KMS-11 (cell line): Measurements from ENCODE around the gene DSCAM.

Source experiments
- H2AFZ ChIP-seq: fragments of 200-600 bp; sonication (generic); 2 replicates; pipeline ENCODE4 v1.6.1; 2016; ENCODE audit warnings: antibody characterized with exemption, mixed run types, low read depth
- H3K27ac ChIP-seq: fragments of 200-600 bp; sonication (generic); 2 replicates; pipeline ENCODE4 v1.6.1; 2016; ENCODE audit warnings: mild to moderate bottlenecking, mixed run types
- H3K27me3 ChIP-seq: fragments of 200-600 bp; sonication (generic); 2 replicates; pipeline ENCODE4 v1.6.1; 2017; ENCODE audit warnings: mild to moderate bottlenecking, low read depth, mixed run types, moderate library complexity; ENCODE audit not compliant: insufficient read depth
- H3K36me3 ChIP-seq: fragments of 200-600 bp; sonication (generic); 2 replicates; pipeline ENCODE4 v1.6.1; 2017; ENCODE audit warnings: mild to moderate bottlenecking, mixed run types; ENCODE audit not compliant: insufficient read depth
- H3K4me1 ChIP-seq: fragments of 200-600 bp; sonication (generic); 2 replicates; pipeline ENCODE4 v1.6.1; 2016; ENCODE audit warnings: mild to moderate bottlenecking, low read depth, mixed run types; ENCODE audit not compliant: poor library complexity, severe bottlenecking
- H3K4me2 ChIP-seq: fragments of 200-600 bp; sonication (generic); 2 replicates; pipeline ENCODE4 v1.7.0; 2016; ENCODE audit warnings: mild to moderate bottlenecking, mixed run types
- H3K4me3 ChIP-seq: fragments of 200-600 bp; sonication (generic); IDR thresholded peaks from 2 replicates; pipeline ENCODE4 v1.6.1; 2017; ENCODE audit warnings: low read depth, low read length, mixed read lengths; ENCODE audit not compliant: insufficient read depth
- H3K79me2 ChIP-seq: fragments of 200-600 bp; sonication (generic); 2 replicates; pipeline ENCODE4 v1.6.1; 2016; ENCODE audit warnings: low read depth, mixed run types; ENCODE audit not compliant: insufficient read depth
- H3K9ac ChIP-seq: fragments of 200-600 bp; sonication (generic); 2 replicates; pipeline ENCODE4 v1.6.1; 2016; ENCODE audit warnings: mild to moderate bottlenecking, mixed run types
- H4K20me1 ChIP-seq: fragments of 200-600 bp; sonication (generic); 2 replicates; pipeline ENCODE4 v1.6.1; 2016; ENCODE audit warnings: mild to moderate bottlenecking, mixed run types; ENCODE audit not compliant: insufficient read depth
- TF ChIP-seq, protein P1 (sequence below): fragments of 200-600 bp; sonication (generic); conservative IDR thresholded peaks from 2 replicates; pipeline ENCODE4 v1.6.1; 2017; ENCODE audit warnings: low read depth, mild to moderate bottlenecking, antibody characterized with exemption, low read length, moderate library complexity, mixed read lengths

DSCAM gene

DNA sequence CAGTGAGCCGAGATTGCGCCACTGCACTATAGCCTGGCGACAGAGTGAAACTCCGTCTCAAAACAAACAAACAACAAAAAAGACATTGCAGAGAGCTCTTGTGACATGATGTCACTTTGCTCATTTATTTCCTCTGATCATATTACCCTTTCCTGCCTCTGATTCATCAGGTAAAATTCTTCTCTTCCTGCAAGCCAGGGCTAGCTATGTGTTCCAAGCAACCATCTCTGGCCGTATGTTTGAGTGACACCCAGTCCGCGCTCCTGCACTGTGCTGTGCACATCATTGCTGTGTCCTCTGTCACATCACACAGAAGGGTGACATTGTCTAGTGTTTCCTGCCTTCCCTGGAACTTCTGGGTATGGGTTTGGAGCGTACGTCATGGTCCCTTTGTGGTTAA lies 728.4 kb downstream of the DSCAM start:
- Histone ChIP-seq H4K20me1 (no peaks in the 10 kb centered on the region), H3K4me1 (no peaks in the 10 kb centered on the region), H2AFZ (no peak overlapping the region), H3K79me2 (no peaks in the 10 kb centered on the region), H3K36me3 (no peaks in the 10 kb centered on the region), H3K4me2 (no peak overlapping the region), H3K27ac (no peak overlapping the region), H3K27me3 (no peaks in the 10 kb centered on the region), H3K9ac (no peak overlapping the region), H3K4me3 (no peak overlapping the region)
- TF ChIP-seq, protein P1, sequence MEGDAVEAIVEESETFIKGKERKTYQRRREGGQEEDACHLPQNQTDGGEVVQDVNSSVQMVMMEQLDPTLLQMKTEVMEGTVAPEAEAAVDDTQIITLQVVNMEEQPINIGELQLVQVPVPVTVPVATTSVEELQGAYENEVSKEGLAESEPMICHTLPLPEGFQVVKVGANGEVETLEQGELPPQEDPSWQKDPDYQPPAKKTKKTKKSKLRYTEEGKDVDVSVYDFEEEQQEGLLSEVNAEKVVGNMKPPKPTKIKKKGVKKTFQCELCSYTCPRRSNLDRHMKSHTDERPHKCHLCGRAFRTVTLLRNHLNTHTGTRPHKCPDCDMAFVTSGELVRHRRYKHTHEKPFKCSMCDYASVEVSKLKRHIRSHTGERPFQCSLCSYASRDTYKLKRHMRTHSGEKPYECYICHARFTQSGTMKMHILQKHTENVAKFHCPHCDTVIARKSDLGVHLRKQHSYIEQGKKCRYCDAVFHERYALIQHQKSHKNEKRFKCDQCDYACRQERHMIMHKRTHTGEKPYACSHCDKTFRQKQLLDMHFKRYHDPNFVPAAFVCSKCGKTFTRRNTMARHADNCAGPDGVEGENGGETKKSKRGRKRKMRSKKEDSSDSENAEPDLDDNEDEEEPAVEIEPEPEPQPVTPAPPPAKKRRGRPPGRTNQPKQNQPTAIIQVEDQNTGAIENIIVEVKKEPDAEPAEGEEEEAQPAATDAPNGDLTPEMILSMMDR = no peak

DNA sequence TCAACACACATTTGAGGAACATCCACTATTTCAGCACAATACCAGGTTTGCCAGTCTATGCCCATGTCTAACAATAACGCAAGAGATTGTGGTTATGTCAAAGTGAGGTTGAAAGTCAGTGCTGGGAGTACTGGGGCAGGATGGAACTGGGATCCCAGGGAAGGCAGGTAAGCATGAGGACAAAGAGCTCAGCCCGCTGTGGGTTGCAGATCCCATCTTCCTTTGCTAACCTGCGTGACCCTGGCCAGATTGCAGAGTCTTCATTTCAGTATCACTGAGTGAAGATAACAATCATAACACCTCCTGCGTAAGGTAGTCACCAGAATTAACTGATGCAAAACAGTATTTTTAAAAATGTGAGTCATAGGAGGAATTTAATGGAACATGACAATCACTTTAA lies 729.7 kb downstream of the DSCAM start:
- H3K27ac ChIP-seq = no peak overlapping the region
- no peaks in the 10 kb centered on the region for H4K20me1 ChIP-seq
- H3K27me3 ChIP-seq = no peaks in the 10 kb centered on the region
- no peaks in the 10 kb centered on the region for H3K79me2 ChIP-seq
- TF ChIP-seq, protein P1 = no peak
- H3K9ac ChIP-seq = no peak overlapping the region
- no peaks in the 10 kb centered on the region for H3K4me1 ChIP-seq
- H2AFZ ChIP-seq = no peak overlapping the region
- H3K36me3 ChIP-seq = no peaks in the 10 kb centered on the region
- H3K4me3 ChIP-seq = no peak overlapping the region
- H3K4me2 ChIP-seq = no peak overlapping the region

DNA sequence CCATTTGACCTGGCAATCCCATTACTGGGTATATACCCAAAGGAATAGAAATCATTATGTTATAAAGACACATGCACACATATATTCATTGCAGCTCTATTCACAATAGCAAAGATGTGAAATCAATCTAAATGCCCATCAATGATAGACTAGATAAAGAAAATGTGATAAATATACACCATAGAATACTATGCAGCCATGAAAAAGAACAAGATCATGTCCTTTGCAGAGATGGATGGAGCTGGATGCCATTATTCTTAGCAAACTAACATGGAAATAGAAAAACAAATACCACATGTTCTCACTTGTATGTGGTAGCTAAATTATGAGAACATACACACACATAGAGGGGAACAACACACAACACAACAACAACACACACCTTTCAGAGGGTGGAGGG lies 731.2 kb downstream of the DSCAM start:
- H3K36me3 ChIP-seq = no peaks in the 10 kb centered on the region
- no peak overlapping the region for H3K9ac ChIP-seq
- H3K79me2 ChIP-seq = no peaks in the 10 kb centered on the region
- no peak overlapping the region for H3K27ac ChIP-seq
- no peaks in the 10 kb centered on the region for H3K27me3 ChIP-seq
- H3K4me3 ChIP-seq = no peak overlapping the region
- H4K20me1 ChIP-seq = no peaks in the 10 kb centered on the region
- H3K4me1 ChIP-seq = no peaks in the 10 kb centered on the region
- TF ChIP-seq, protein P1 = no peak
- no peak overlapping the region for H2AFZ ChIP-seq
- H3K4me2 ChIP-seq = no peak overlapping the region

DNA sequence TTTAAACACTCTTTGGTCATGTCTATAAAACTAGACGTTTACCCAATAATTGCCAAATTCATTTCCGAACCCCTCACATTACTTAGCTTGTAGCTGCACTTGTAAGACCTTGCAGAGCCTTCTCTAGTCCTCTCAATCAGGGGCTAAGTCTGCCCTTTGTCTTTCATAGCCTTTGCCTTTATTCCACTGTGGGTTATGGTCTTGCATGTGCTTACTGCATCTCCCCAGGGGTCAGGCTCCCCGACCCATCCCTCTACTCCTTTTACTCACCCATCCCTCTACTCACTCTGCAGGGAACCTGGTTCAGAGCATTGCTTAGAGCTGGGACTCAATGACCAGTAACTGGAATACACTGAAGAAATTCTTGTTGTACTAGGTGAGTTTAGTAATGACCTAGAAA lies 744.3 kb downstream of the DSCAM start:
- Histone ChIP-seq H3K4me2 (no peak overlapping the region), H4K20me1 (no peaks in the 10 kb centered on the region), H3K79me2 (no peaks in the 10 kb centered on the region), H3K36me3 (no peaks in the 10 kb centered on the region), H3K9ac (no peak overlapping the region), H3K4me1 (no peaks in the 10 kb centered on the region), H3K27ac (no peak overlapping the region), H3K27me3 (no peaks in the 10 kb centered on the region), H3K4me3 (no peak overlapping the region), H2AFZ (no peak overlapping the region)
- TF ChIP-seq, protein P1 = no peak

DNA sequence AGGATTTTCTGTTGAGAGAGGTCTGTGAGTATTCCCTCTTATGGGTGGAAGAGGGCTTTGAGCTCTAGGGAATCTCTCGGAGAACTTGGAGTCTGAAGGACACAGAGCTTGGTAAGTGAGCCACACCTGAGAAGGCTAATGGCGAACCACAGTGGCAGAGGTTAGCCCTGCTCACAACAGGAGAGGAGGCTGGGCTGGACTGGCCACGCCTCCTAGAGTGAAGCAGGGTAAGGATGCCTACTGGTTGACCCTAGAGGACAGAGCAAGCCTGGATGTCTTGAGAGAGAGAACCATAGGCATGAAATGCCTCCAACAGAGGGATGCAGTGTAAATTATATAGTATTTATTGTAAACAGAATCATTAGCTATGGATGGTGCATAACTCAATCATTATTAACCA lies 747.1 kb downstream of the DSCAM start:
- Histone ChIP-seq H3K4me3 (no peak overlapping the region), H4K20me1 (no peaks in the 10 kb centered on the region), H3K4me1 (no peaks in the 10 kb centered on the region), H3K9ac (no peak overlapping the region), H3K27ac (no peak overlapping the region), H3K4me2 (no peak overlapping the region), H3K79me2 (no peaks in the 10 kb centered on the region), H3K36me3 (no peaks in the 10 kb centered on the region), H3K27me3 (no peaks in the 10 kb centered on the region), H2AFZ (no peak overlapping the region)
- TF ChIP-seq, protein P1 = no peak
